HepG2 (cell line): ENCODE data around the gene SEPTIN10. TPM values are rescaled to one million over a fixed set of nuclear protein-coding genes. Genes with fewer than 3 reads are reported as not detected.
A peak's percentile ranks its signal among the peaks of the same experiment; 100 is the strongest.

ENCODE experiments used
- CEBPG ChIP-seq: IDR thresholded peaks from 2 replicates; pipeline ENCODE4 v1.6.1; 2016
- CENPT ChIP-seq: sonication (generic); formaldehyde crosslinking; IDR thresholded peaks from 2 replicates; pipeline ENCODE4 v1.8.0; 2022; ENCODE audit warnings: low read depth, mild to moderate bottlenecking, moderate library complexity, missing genetic modification reagents
- FOSL1 ChIP-seq: sonication (generic); formaldehyde crosslinking; IDR thresholded peaks from 2 replicates; pipeline ENCODE4 v1.9.0; 2021; ENCODE audit warnings: missing genetic modification reagents, borderline replicate concordance
- FOSL2 ChIP-seq: sonication (generic); formaldehyde crosslinking; IDR thresholded peaks from 2 replicates; pipeline ENCODE4 v1.4.0; 2020; ENCODE audit warnings: missing genetic modification reagents
- HCFC1 ChIP-seq: fragments of 150-350 bp; IDR thresholded peaks from 2 replicates; pipeline ENCODE4 v1.6.1; 2014; ENCODE audit warnings: low read depth, low read length
- MNT ChIP-seq: fragments of 450-650 bp; IDR thresholded peaks from 2 replicates; pipeline ENCODE4 v1.6.1; 2016
- MTF1 ChIP-seq: sonication (generic); formaldehyde crosslinking; IDR thresholded peaks from 2 replicates; pipeline ENCODE4 v1.5.0; 2020; ENCODE audit warnings: missing genetic modification reagents
- NKX3-1 ChIP-seq: sonication (generic); formaldehyde crosslinking; IDR thresholded peaks from 2 replicates; pipeline ENCODE4 v1.5.0; 2020; ENCODE audit warnings: missing genetic modification reagents
- SIX4 ChIP-seq: sonication (generic); formaldehyde crosslinking; IDR thresholded peaks from 2 replicates; pipeline ENCODE4 v1.4.0; 2020; ENCODE audit warnings: missing genetic modification reagents
- SKI ChIP-seq: fragments of 450-650 bp; IDR thresholded peaks from one replicate; pipeline ENCODE4 v1.6.1; 2018; ENCODE audit warnings: mild to moderate bottlenecking; ENCODE audit not compliant: partially characterized antibody
- SRY ChIP-seq: sonication (generic); formaldehyde crosslinking; IDR thresholded peaks from 2 replicates; pipeline ENCODE4 v1.8.0; 2022; ENCODE audit warnings: mild to moderate bottlenecking, missing genetic modification reagents
- TMF1 ChIP-seq: sonication (generic); formaldehyde crosslinking; IDR thresholded peaks from 2 replicates; pipeline ENCODE4 v1.8.1; 2022; ENCODE audit warnings: low read depth, missing genetic modification reagents
- XRCC5 ChIP-seq: fragments of 200-400 bp; formaldehyde crosslinking; optimal IDR thresholded peaks from 2 replicates; pipeline ENCODE3; 2017; ENCODE audit warnings: mild to moderate bottlenecking, low read length
- ZBTB38 ChIP-seq: sonication (generic); formaldehyde crosslinking; IDR thresholded peaks from 2 replicates; pipeline ENCODE4 v1.5.1; 2020; ENCODE audit warnings: mild to moderate bottlenecking, missing genetic modification reagents
- ZKSCAN5 ChIP-seq: sonication (generic); formaldehyde crosslinking; IDR thresholded peaks from 2 replicates; pipeline ENCODE4 v1.5.1; 2020; ENCODE audit warnings: mild to moderate bottlenecking, missing genetic modification reagents
- ZMYM4 ChIP-seq: sonication (generic); formaldehyde crosslinking; IDR thresholded peaks from 2 replicates; pipeline ENCODE4 v1.8.1; 2023; ENCODE audit warnings: mild to moderate bottlenecking, missing genetic modification reagents
- ZNF512B ChIP-seq: sonication (generic); formaldehyde crosslinking; IDR thresholded peaks from 2 replicates; pipeline ENCODE4 v1.5.1; 2020; ENCODE audit warnings: missing genetic modification reagents, mild to moderate bottlenecking, borderline replicate concordance
- ZNF788 ChIP-seq: sonication (generic); formaldehyde crosslinking; IDR thresholded peaks from 2 replicates; pipeline ENCODE4 v1.5.0; 2020; ENCODE audit warnings: mild to moderate bottlenecking, missing genetic modification reagents, borderline replicate concordance
- polyA plus RNA-seq, 8 experiments: library from polyadenylated mRNA; depleted of rRNA in 3 of 8; stranded (reverse) in 7 of 8; unstranded in 1 of 8; fragments of >200 nt; fragmentation: Illumina TruSeq in 4 of 8; extraction: Trizol in 4 of 8; gene quantifications; 2 replicates each; pipeline versions ENCODE4 v1.2.1 to v1.2.3, GENCODE V29; 2011 to 2016; ENCODE audit warnings: low read depth in 4 of 8, missing spikeins in 1 of 8, mixed read lengths in 1 of 8; ENCODE audit not compliant: insufficient read depth in 1 of 8
- total RNA-seq, 5 experiments: library from RNA; depleted of rRNA; stranded (reverse); fragments of >200 nt; fragmentation: Illumina TruSeq; extraction: Trizol; gene quantifications; 2 replicates each; pipeline ENCODE4 v1.2.3, GENCODE V29; 2016; ENCODE audit warnings: low read depth in 1 of 5
- TF ChIP-seq, protein P1 (sequence below): IDR thresholded peaks from 2 replicates; pipeline ENCODE4 v1.6.1; 2016; ENCODE audit warnings: missing genetic modification reagents, missing compliant biosample characterization
- TF ChIP-seq, protein P2 (sequence below): sonication (generic); formaldehyde crosslinking; IDR thresholded peaks from 2 replicates; pipeline ENCODE4 v1.5.0; 2020; ENCODE audit warnings: mild to moderate bottlenecking, missing genetic modification reagents, moderate library complexity
- TF ChIP-seq, protein P3 (sequence below): sonication (generic); formaldehyde crosslinking; IDR thresholded peaks from 2 replicates; pipeline ENCODE4 v1.4.0; 2020; ENCODE audit warnings: missing genetic modification reagents

SEPTIN10 gene
- total and polyA plus RNA-seq, 2 of the 13 experiments (the other 11 are each of a cell fraction or from before 2014, with no cell fraction given) = 45.8 to 67.5 TPM

DNA sequence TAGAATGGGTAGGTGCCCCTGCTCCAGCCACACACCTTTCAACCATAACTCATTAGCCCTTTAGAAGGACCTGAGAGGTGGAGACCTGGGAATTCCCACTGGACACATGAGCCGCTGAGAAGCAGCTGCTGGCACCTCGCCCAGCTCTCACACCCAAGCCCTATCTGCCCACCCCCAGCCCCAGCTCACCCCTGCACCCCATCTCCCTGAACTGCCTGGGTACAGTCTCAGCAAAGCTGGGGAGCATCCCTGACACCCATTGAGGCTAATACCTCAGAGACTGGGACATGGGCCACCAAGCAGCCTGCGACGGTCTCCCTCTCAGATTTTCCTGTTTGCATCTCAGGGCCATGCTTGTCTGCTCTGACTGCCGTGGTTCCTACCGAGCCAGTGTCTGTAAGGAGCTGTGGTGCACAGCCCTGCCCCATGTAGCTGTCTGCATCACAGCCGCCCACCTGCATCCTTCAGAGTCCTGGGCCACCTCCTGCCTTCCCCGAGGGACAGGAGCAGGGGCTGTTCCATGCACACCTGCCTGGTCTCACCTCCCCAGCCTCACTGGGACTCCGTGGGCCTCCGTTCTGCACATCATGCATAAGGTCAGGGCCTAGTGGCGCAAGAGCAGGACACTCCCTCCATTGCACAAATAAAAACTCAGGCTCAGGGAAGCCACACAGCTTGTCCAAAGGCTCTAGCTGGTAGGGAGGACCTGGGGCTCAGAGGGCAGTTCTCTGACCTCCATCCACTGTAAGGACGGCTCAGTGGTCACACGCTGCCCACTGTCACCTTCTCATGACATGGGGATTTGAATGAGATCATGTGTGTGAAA is 90.0 kb downstream of the SEPTIN10 start (continued):
- TF ChIP-seq MNT (no peak), ZMYM4 (CRISPR knock-in tag) (peak; percentile 52), ZBTB38 (CRISPR knock-in tag) (peak; percentile 17; the same call in 1 of the 2 replicates), TMF1 (no peak), HCFC1 (no peak), SKI (no peak), CEBPG (CRISPR knock-in tag) (peak; percentile 90), SRY (CRISPR knock-in tag) (no peak), ZKSCAN5 (CRISPR knock-in tag) (peak; percentile 91), MTF1 (CRISPR knock-in tag) (no peak), SIX4 (CRISPR knock-in tag) (no peak), CENPT (CRISPR knock-in tag) (no peak), NKX3-1 (CRISPR knock-in tag) (no peak), FOSL1 (CRISPR knock-in tag) (no peak), ZNF512B (CRISPR knock-in tag) (peak; percentile 60; the same call in 1 of the 2 replicates), FOSL2 (CRISPR knock-in tag) (peak; percentile 26; the same call in 1 of the 2 replicates), ZNF788 (CRISPR knock-in tag) (peak; percentile 84; the same call in 1 of the 2 replicates), XRCC5 (peak; percentile 43)
- TF ChIP-seq, protein P1, sequence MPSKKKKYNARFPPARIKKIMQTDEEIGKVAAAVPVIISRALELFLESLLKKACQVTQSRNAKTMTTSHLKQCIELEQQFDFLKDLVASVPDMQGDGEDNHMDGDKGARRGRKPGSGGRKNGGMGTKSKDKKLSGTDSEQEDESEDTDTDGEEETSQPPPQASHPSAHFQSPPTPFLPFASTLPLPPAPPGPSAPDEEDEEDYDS (CRISPR knock-in tag) = no peak
- TF ChIP-seq, protein P2, sequence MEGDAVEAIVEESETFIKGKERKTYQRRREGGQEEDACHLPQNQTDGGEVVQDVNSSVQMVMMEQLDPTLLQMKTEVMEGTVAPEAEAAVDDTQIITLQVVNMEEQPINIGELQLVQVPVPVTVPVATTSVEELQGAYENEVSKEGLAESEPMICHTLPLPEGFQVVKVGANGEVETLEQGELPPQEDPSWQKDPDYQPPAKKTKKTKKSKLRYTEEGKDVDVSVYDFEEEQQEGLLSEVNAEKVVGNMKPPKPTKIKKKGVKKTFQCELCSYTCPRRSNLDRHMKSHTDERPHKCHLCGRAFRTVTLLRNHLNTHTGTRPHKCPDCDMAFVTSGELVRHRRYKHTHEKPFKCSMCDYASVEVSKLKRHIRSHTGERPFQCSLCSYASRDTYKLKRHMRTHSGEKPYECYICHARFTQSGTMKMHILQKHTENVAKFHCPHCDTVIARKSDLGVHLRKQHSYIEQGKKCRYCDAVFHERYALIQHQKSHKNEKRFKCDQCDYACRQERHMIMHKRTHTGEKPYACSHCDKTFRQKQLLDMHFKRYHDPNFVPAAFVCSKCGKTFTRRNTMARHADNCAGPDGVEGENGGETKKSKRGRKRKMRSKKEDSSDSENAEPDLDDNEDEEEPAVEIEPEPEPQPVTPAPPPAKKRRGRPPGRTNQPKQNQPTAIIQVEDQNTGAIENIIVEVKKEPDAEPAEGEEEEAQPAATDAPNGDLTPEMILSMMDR (CRISPR knock-in tag) = 0 out of 2 replicates have a peak, but pooled peaks have one; percentile 22
- TF ChIP-seq, protein P3, sequence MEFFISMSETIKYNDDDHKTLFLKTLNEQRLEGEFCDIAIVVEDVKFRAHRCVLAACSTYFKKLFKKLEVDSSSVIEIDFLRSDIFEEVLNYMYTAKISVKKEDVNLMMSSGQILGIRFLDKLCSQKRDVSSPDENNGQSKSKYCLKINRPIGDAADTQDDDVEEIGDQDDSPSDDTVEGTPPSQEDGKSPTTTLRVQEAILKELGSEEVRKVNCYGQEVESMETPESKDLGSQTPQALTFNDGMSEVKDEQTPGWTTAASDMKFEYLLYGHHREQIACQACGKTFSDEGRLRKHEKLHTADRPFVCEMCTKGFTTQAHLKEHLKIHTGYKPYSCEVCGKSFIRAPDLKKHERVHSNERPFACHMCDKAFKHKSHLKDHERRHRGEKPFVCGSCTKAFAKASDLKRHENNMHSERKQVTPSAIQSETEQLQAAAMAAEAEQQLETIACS (CRISPR knock-in tag) = no peak
